Measurements from ENCODE around the gene WDR82.
"Not testable (repeated sequence)": the region's sequence is repeated elsewhere in the genome, so short reads cannot be mapped to it uniquely, and the experiment has no call there.

Gene WDR82

DNA sequence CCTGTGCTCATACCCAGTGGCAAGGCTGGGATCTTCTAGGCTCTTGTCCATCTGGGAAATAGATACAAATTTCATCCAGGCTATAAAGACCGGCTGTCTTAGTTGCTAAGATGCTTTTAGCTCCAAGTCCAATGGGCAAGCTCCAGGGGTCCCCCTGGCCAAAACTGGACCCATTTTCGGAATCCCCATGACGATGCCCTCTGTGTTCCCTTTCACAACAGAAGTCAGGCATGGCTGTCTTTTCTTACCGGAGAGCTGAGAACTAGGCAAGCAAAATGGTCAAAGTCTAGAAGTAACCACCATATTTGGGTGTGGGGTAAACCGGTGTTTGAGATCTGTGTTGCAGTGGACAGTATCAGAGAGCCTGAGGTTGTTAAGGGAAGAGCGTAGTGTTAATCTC, 10.2 kb upstream of the WDR82 start:
- no peak for DNase-seq

GRCh38 chr3:52286777-52287110, 8.3 kb upstream of the WDR82 start:
- no peak for DNase-seq

- DNase-seq = not testable (repeated sequence)
These were observed 5.6 kb upstream of the WDR82 start for GRCh38 chr3:52284051-52284450.

- no peak for DNase-seq
These were observed 4.9 kb upstream of the WDR82 start for GRCh38 chr3:52283306-52283705.

DNA sequence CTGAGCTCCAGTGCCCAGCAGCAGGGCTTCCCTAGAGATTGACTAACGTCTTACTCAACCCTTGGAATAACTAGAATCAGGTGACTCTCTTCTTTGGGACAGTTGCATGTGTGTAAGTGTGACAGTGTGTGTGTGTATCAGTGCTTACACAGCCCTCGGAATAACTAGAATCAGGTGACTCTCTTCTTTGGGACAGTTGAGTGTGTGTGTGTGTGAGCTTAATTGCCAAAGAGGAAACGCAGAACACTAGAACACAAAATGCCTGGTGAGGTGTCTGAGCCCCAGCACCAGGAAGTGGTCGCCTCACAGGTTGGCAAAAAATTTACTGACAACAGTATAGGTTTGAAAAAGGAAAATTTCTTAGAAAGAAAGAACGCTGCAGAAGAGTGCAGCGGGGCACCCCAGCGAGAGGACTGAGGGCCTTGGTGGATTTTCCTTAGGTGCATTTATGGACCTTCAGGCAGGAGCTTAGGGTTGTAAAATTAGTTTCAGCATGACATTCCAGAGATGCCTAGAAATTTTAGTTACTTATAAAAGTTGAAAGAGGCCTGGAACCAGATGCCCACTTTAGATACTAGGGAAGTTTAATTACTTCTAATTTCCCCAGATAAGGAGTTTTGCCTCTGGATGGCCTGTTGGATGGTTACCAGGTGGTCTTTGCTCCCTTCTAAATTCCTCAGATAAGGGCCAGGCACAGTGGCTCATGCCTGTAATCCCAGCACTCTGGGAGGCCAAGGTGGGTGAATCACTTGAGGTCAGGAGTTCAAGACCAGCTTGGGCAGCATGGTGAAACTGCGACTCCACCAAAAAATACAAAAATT, 3.7 kb upstream of the WDR82 start:
- DNase-seq = peak; percentile 29

- DNase-seq = no peak
These were observed 1.6 kb upstream of the WDR82 start for GRCh38 chr3:52280050-52280461.

DNA sequence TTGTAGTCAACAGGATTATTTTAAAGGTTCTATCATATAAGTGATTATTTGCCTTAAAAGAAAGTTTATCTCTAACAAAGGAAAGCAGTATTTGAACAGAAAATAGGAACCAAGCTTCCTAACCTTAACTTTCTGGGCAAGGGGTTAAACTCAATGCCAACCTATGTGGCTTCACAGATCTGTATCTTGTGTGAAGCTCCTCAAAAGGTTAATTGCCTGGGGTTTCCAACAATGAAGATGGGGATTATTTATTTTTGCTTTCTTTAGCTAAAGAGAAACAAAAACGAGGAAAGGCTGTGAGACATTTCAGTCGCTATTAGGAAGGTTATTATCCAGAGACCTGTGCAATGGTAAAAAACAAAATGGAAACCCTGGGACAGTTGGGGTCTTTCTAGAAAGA, 1.1 kb upstream of the WDR82 start:
- DNase-seq = no peak

DNA sequence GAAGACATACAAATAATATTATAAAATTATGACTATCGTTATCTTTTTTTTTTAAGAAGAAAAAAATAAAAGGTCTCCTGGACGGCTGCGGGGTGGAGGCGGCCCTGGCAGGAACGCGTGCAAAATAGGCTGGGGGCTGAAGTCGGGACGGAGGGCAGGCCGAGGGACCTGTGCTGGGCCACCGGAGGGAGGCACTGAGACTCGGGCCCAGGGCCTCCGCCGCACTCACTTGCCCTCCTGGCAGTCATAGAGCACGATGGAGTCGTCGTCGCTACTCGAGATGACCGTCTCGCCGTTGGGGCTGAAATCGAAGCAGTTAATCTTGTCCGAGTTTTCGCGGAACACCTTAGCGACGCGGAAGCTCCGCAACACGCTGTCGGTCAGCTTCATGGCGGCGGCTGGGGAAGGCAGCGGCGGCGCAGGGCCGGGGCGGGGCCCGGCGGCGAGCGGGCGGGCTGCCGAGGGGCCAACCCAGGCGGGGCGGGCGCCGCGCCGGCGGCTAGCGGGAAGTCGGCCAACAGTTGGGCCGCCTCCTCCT, 408 bp downstream of the WDR82 start:
- DNase-seq = no peak

- DNase-seq = peak; percentile 72
These were observed 1.1 kb downstream of the WDR82 start for GRCh38 chr3:52277071-52277964.

DNA sequence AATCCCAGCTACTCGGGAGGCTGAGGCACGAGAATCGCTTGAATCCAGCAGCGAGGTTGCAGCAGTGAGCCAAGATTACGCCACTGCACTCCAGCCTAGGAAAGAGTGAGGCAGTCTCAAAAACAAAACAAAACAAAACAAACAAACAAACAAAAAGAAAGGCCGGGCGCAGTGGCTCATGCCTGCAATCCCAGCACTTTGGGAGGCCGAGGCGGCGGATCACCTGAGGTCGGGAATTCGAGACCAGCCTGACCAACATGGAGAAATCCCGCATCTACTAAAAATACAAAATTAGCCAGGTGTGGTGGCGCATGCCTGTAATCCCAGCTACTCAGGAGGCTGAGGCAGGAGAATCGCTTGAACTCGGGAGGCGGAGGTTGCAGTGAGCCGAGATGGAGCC, 3.7 kb downstream of the WDR82 start:
- not testable (repeated sequence) for DNase-seq

DNA sequence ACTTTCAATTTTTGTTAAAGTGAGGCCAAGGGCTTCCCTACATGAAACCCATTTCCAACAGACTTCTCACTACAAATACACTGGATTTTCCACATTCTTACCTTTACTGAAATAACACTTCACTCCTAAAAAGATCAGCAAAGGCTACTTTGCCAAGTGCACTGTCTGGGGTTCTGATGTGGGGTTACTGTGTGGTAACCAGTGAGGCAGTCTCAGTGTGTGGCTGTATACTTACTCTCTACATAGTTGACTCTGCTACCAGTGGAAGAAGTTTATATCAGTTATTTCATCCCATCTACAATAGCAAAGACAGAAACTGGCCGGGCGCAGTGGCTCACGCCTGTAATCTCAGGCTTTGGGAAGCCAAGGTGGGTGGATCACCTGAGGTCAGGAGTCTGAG, 5.6 kb downstream of the WDR82 start:
- no peak for DNase-seq

DNA sequence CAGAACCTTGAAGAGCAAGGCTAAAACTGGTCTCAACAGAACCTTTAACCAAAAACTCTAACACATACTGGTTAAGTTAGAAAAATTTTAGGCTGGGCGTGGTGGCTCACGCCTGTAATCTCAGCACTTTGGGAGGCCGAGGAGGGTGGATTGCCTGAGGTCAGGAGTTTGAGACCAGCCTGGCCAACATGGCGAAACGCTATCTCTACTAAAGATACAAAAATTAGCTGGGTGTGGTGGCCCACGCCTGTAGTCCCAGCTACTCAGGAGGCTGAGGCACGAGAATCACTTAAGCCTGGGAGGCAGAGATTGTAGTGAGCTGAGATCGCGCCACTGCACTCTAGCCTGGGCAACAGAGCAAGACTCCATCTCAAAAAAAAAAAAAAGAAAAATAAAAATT, 6.3 kb downstream of the WDR82 start:
- not testable (repeated sequence) for DNase-seq

DNA sequence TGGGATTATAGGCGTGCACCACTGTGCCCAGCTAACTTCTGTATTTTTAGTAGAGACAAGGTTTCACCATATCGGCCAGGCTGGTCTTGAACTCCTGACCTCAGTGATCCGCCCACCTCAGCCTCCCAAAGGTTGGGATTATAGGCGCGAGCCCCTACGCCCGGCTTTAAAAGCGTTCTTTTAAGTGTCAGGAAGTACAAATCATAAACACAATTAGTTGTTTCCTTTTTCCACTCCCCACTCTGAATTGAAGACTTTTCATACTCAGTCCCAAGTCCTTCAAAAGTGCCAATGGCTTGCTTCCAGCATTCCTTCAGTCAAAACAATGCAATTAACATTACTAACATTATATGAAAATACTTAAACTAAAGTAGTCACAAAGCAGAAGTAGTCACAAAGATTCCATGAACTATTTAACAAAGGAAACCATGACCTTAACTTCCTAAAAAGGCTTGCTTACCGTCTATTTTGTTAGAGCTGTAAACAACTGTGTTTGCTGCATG, 8.1 kb downstream of the WDR82 start:
- no peak for DNase-seq

GRCh38 chr3:52269776-52270175, 8.7 kb downstream of the WDR82 start:
- no peak for DNase-seq

- DNase-seq = no peak
These were observed 10.4 kb downstream of the WDR82 start for GRCh38 chr3:52268036-52268435.

GRCh38 chr3:52265387-52265786, 13.1 kb downstream of the WDR82 start:
- no peak for DNase-seq

- DNase-seq = no peak
These were observed 16.0 kb downstream of the WDR82 start for GRCh38 chr3:52262447-52262846.

DNA sequence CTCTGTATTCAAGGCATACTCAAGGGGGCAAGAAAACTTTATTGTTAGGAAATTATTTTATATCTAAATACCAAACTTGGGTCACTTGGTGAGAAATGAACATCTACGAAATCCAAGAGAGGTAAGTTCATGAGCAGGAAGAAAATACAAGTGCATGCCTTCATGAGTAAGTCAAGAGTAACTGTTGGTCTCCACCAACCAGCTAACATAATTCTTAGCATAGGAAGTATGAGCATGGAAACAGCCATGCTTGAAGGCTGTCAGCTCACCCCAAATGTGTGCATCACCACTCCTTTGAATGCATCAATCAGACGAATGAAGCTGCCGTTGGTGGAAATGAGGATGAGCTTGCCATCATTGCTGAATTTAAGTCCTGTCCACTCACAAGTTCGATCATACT, 19.0 kb downstream of the WDR82 start:
- DNase-seq = no peak

GRCh38 chr3:52259035-52259434, 19.4 kb downstream of the WDR82 start:
- DNase-seq = no peak

DNA sequence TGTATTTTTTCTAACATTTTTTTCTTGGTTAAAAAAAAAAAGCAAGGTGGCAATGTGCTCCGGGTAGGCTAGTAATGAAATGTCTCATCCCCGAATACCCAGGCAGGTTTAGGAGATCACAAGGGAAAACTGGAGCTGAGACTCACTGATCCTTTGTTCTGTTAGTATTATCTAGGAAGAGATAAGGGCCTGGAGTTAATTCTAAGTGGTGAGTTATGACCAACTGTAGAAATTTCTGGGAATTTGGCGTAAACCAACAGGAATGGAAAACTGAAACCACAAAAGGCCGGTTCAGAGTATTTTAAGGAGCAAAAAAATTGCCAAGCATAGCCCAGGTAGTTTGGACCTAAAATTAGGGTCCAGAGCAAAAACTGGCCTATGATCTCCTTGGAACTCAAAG, 20.5 kb downstream of the WDR82 start:
- no peak for DNase-seq

DNA sequence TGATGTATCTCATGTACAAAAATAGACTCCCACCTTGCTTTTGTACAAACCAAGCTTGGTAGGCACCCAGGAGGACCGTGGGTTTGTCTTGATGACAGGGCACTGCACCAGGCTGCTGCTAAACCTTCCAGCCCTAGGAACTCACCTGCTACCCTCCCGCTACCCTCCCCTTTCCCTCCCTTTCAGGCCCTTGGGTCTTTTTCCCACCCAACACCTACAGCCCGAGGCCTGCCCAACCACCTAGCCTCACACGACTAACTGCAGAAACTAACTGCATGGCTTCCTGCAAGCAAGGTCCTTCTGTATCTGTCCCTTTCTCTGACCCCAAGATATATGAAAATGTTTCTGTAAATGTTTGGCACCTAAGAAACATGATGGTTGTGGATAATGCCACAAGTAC, 21.8 kb downstream of the WDR82 start:
- no peak for DNase-seq

- no peak for DNase-seq
These were observed 22.3 kb downstream of the WDR82 start for GRCh38 chr3:52256159-52256558.

GRCh38 chr3:52254608-52255007, 23.8 kb downstream of the WDR82 start:
- DNase-seq = no peak
